ENCODE measurements around the gene GLOD5.

The GLOD5 gene

GRCh38 chrX:48761674-48762471 lies at the start of gene GLOD5:
GLOD5 (plus strand) TSS chrX:48761747; CDS start chrX:48761791, 44 bp downstream.
- in situ Hi-C loops (cut with HindIII; ENCODE audit: low sequenced_read_pairs) = no loop called here

- in situ Hi-C loops (cut with HindIII; ENCODE audit: low sequenced_read_pairs) = no loop called here
Observed at GRCh38 chrX:48711929-48712505, 49.5 kb upstream of the GLOD5 start.

- in situ Hi-C loops (cut with HindIII; ENCODE audit: low sequenced_read_pairs) = no loop called here
Observed at GRCh38 chrX:48713847-48714246, 47.7 kb upstream of the GLOD5 start.

GRCh38 chrX:48714573-48714972 lies 47.0 kb upstream of the GLOD5 start:
- in situ Hi-C loops (cut with HindIII; ENCODE audit: low sequenced_read_pairs) = no loop called here

- in situ Hi-C loops (cut with HindIII; ENCODE audit: low sequenced_read_pairs) = no loop called here
Observed at GRCh38 chrX:48715072-48715471, 46.5 kb upstream of the GLOD5 start.

GRCh38 chrX:48715876-48716502 lies 45.6 kb upstream of the GLOD5 start:
- in situ Hi-C loops (cut with HindIII; ENCODE audit: low sequenced_read_pairs) = no loop called here

GRCh38 chrX:48719958-48720357 lies 41.6 kb upstream of the GLOD5 start:
- in situ Hi-C loops (cut with HindIII; ENCODE audit: low sequenced_read_pairs) = no loop called here

- in situ Hi-C loops (cut with HindIII; ENCODE audit: low sequenced_read_pairs) = no loop called here
Observed at GRCh38 chrX:48720577-48721250, 40.8 kb upstream of the GLOD5 start.

- in situ Hi-C loops (cut with HindIII; ENCODE audit: low sequenced_read_pairs) = no loop called here
Observed at GRCh38 chrX:48721916-48722315, 39.6 kb upstream of the GLOD5 start.

- in situ Hi-C loops (cut with HindIII; ENCODE audit: low sequenced_read_pairs) = no loop called here
Observed at GRCh38 chrX:48726596-48726995, 35.0 kb upstream of the GLOD5 start.

- in situ Hi-C loops (cut with HindIII; ENCODE audit: low sequenced_read_pairs) = no loop called here
Observed at GRCh38 chrX:48728653-48729052, 32.9 kb upstream of the GLOD5 start.

- in situ Hi-C loops (cut with HindIII; ENCODE audit: low sequenced_read_pairs) = no loop called here
Observed at GRCh38 chrX:48736303-48736702, 25.2 kb upstream of the GLOD5 start.

GRCh38 chrX:48736878-48737212 lies 24.7 kb upstream of the GLOD5 start:
- in situ Hi-C loops (cut with HindIII; ENCODE audit: low sequenced_read_pairs) = no loop called here

- in situ Hi-C loops (cut with HindIII; ENCODE audit: low sequenced_read_pairs) = no loop called here
Observed at GRCh38 chrX:48737213-48737938, 24.2 kb upstream of the GLOD5 start.

GRCh38 chrX:48737940-48738339 lies 23.6 kb upstream of the GLOD5 start:
- in situ Hi-C loops (cut with HindIII; ENCODE audit: low sequenced_read_pairs) = no loop called here

- in situ Hi-C loops (cut with HindIII; ENCODE audit: low sequenced_read_pairs) = no loop called here
Observed at GRCh38 chrX:48741834-48742233, 19.7 kb upstream of the GLOD5 start.

GRCh38 chrX:48745222-48745621 lies 16.3 kb upstream of the GLOD5 start:
- in situ Hi-C loops (cut with HindIII; ENCODE audit: low sequenced_read_pairs) = no loop called here

GRCh38 chrX:48747415-48748016 lies 14.0 kb upstream of the GLOD5 start:
- in situ Hi-C loops (cut with HindIII; ENCODE audit: low sequenced_read_pairs) = no loop called here

GRCh38 chrX:48749182-48749581 lies 12.4 kb upstream of the GLOD5 start:
- in situ Hi-C loops (cut with HindIII; ENCODE audit: low sequenced_read_pairs) = no loop called here

- in situ Hi-C loops (cut with HindIII; ENCODE audit: low sequenced_read_pairs) = no loop called here
Observed at GRCh38 chrX:48751343-48751742, 10.2 kb upstream of the GLOD5 start.

GRCh38 chrX:48752498-48752897 lies 9.0 kb upstream of the GLOD5 start:
- in situ Hi-C loops (cut with HindIII; ENCODE audit: low sequenced_read_pairs) = no loop called here

Measured in endothelial cell of hepatic sinusoid (primary cell).